Breast epithelium (tissue), 3 donors: ENCODE results near the gene ARCN1.

Experiments
- CTCF ChIP-seq, 3 donors: fragments of 450-650 bp; IDR thresholded peaks; one replicate each; pipeline ENCODE4 v1.5.1; 2016 to 2017; ENCODE audit warnings: antibody characterized with exemption in 3 of 3, mild to moderate bottlenecking in 3 of 3, moderate library complexity in 3 of 3
- POLR2AphosphoS5 ChIP-seq, 3 donors: sonication (generic); formaldehyde crosslinking; IDR thresholded peaks; one replicate each; pipeline ENCODE4 v1.6.1; 2017; ENCODE audit warnings: antibody characterized with exemption in 3 of 3

- TF ChIP-seq CTCF (IDR thresholded peaks at IDR 0.05) = no peak
- TF ChIP-seq POLR2AphosphoS5 (IDR thresholded peaks at IDR 0.05) = no peak
Measured at GRCh38 chr11:118592616-118593367, 20.6 kb downstream of the ARCN1 start.
